A549 (cell line): Measurements from ENCODE around the gene PTTG2.
"Not testable (repeated sequence)": the region's sequence is repeated elsewhere in the genome, so short reads cannot be mapped to it uniquely, and the experiment has no call there.

Experiments
- CBX8 ChIP-seq: fragments of 200-600 bp; sonication (generic); IDR thresholded peaks from 2 replicates; pipeline ENCODE4 v1.6.1; 2016
- CTCF ChIP-seq: fragments of >200 bp; sonication (Bioruptor Twin); formaldehyde crosslinking; IDR thresholded peaks from 3 replicates; pipeline ENCODE4 v1.5.1; 2016
- SMC3 ChIP-seq: fragments of >200 bp; sonication (Bioruptor Twin); formaldehyde crosslinking; IDR thresholded peaks from 3 replicates; pipeline ENCODE4 v1.6.1; 2018; ENCODE audit warnings: inconsistent platforms
- USF2 ChIP-seq: fragments of 450-650 bp; IDR thresholded peaks from 2 replicates; pipeline ENCODE4 v1.6.1; 2014; ENCODE audit warnings: antibody characterized with exemption

DNA sequence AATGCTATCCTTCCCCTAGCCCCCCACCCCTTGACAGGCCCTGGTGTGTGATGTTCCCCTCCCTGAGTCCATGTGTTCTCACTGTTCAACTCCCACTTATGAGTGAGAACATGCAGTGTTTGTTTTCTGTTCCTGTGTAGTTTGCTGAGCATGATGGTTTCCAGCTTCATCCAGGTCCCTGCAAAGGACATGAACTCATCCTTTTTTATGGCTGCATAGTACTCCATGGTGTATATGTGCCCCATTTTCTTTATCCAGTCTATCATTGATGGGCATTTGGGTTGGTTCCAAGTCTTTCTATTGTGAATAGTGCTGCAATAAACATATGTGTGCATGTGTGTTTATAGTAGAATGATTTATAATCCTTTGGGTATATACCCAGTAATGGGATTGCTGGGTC lies 37.1 kb upstream of the PTTG2 start:
- not testable (repeated sequence) for TF ChIP-seq CTCF, SMC3, CBX8, USF2
